H9 (cell line): ENCODE results near the gene KANK4. TPM values are rescaled to one million over a fixed set of nuclear protein-coding genes. Genes with fewer than 3 reads are reported as not detected.

Experiments
- DNase-seq: peaks from one replicate; pipeline ENCODE4 v3.0.0-alpha.2; 2017
- H2AFZ ChIP-seq: one replicate; pipeline ENCODE4 v1.6.1; 2013; ENCODE audit warnings: mild to moderate bottlenecking, low read length, control low read depth, moderate library complexity
- H2AK5ac ChIP-seq: 2 replicates; pipeline ENCODE4 v1.6.1; 2013; ENCODE audit warnings: low read length, control low read depth, mixed read lengths; ENCODE audit not compliant: insufficient read length
- H2BK120ac ChIP-seq: one replicate; pipeline ENCODE4 v1.6.1; 2013; ENCODE audit warnings: low read depth, mild to moderate bottlenecking, low read length, control low read depth, inconsistent platforms; ENCODE audit not compliant: poor library complexity, severe bottlenecking
- H2BK12ac ChIP-seq: 2 replicates; pipeline ENCODE4 v1.6.1; 2013; ENCODE audit warnings: low read length, control low read depth, mixed read lengths, low read depth; ENCODE audit not compliant: insufficient read length
- H2BK15ac ChIP-seq: 2 replicates; pipeline ENCODE4 v1.6.1; 2013; ENCODE audit warnings: low read depth, low read length, control low read depth
- H2BK20ac ChIP-seq: one replicate; pipeline ENCODE4 v1.6.1; 2013; ENCODE audit warnings: low read depth, mild to moderate bottlenecking, low read length, control low read depth, inconsistent platforms; ENCODE audit not compliant: poor library complexity, severe bottlenecking
- H2BK5ac ChIP-seq: 2 replicates; pipeline ENCODE4 v1.6.1; 2013; ENCODE audit warnings: low read length, control low read depth, mixed read lengths; ENCODE audit not compliant: insufficient read length
- H3K14ac ChIP-seq: 2 replicates; pipeline ENCODE4 v1.6.1; 2013; ENCODE audit warnings: low read length, control low read depth; ENCODE audit not compliant: insufficient read depth
- H3K18ac ChIP-seq: 2 replicates; pipeline ENCODE4 v1.6.1; 2013; ENCODE audit warnings: low read depth, mild to moderate bottlenecking, mixed read lengths, low read length, control low read depth; ENCODE audit not compliant: insufficient read length
- H3K23ac ChIP-seq: 2 replicates; pipeline ENCODE4 v1.6.1; 2013; ENCODE audit warnings: low read length, control low read depth, mixed read lengths, low read depth; ENCODE audit not compliant: insufficient read length
- H3K23me2 ChIP-seq: 2 replicates; pipeline ENCODE4 v1.6.1; 2013; ENCODE audit warnings: low read depth, mild to moderate bottlenecking, mixed read lengths, low read length, control low read depth; ENCODE audit not compliant: insufficient read length, poor library complexity, severe bottlenecking
- H3K27ac ChIP-seq: 2 replicates; pipeline ENCODE4 v1.5.1; 2013; ENCODE audit warnings: low read length, control low read depth, mixed read lengths, low read depth; ENCODE audit not compliant: insufficient read length
- H3K27me3 ChIP-seq: 2 replicates; pipeline ENCODE4 v1.6.1; 2013; ENCODE audit warnings: low read length, control low read depth, inconsistent platforms; ENCODE audit not compliant: insufficient read depth
- H3K4ac ChIP-seq: 2 replicates; pipeline ENCODE4 v1.6.1; 2013; ENCODE audit warnings: low read depth, mild to moderate bottlenecking, control low read depth, inconsistent platforms, low read length, moderate library complexity
- H3K4me1 ChIP-seq: 2 replicates; pipeline ENCODE4 v1.6.1; 2013; ENCODE audit warnings: low read length, control low read depth, inconsistent platforms; ENCODE audit not compliant: insufficient read depth
- H3K4me2 ChIP-seq: 2 replicates; pipeline ENCODE4 v1.6.1; 2013; ENCODE audit warnings: low read length, control low read depth, mixed read lengths; ENCODE audit not compliant: insufficient read length, insufficient read depth
- H3K56ac ChIP-seq: 2 replicates; pipeline ENCODE4 v1.6.1; 2013; ENCODE audit warnings: low read depth, mild to moderate bottlenecking, mixed read lengths, low read length, control low read depth; ENCODE audit not compliant: insufficient read length
- H3K79me1 ChIP-seq: 2 replicates; pipeline ENCODE4 v1.6.1; 2013; ENCODE audit warnings: low read depth, mild to moderate bottlenecking, moderate library complexity, low read length, control low read depth, inconsistent platforms; ENCODE audit not compliant: insufficient read depth, poor library complexity, severe bottlenecking
- H3K79me2 ChIP-seq: 2 replicates; pipeline ENCODE4 v1.6.1; 2013; ENCODE audit warnings: low read length, control low read depth, inconsistent platforms; ENCODE audit not compliant: insufficient read depth
- H3K9ac ChIP-seq: 2 replicates; pipeline ENCODE4 v1.6.1; 2013; ENCODE audit warnings: low read length, control low read depth, mixed read lengths; ENCODE audit not compliant: insufficient read length; ENCODE audit errors: extremely low read depth
- H3K9me3 ChIP-seq: one replicate; pipeline ENCODE4 v1.6.1; 2013; ENCODE audit warnings: low read depth, low read length, inconsistent platforms; ENCODE audit not compliant: control insufficient read depth
- H3T11ph ChIP-seq: one replicate; pipeline ENCODE4 v1.6.1; 2013; ENCODE audit warnings: mild to moderate bottlenecking, low read length, control low read depth, inconsistent platforms
- H4K20me1 ChIP-seq: one replicate; pipeline ENCODE4 v1.6.1; 2013; ENCODE audit not compliant: control insufficient read depth, insufficient read length, insufficient read depth
- H4K5ac ChIP-seq: 2 replicates; pipeline ENCODE4 v1.6.1; 2013; ENCODE audit warnings: low read depth, mild to moderate bottlenecking, mixed read lengths, low read length, control low read depth; ENCODE audit not compliant: insufficient read length
- H4K8ac ChIP-seq: replicated peaks from 2 replicates; pipeline ENCODE4 v1.6.1; 2013; ENCODE audit warnings: low read length, control low read depth, mixed read lengths, low read depth; ENCODE audit not compliant: insufficient read length
- H4K91ac ChIP-seq: 2 replicates; pipeline ENCODE4 v1.6.1; 2013; ENCODE audit warnings: low read depth, mild to moderate bottlenecking, moderate library complexity, mixed read lengths, low read length, control low read depth; ENCODE audit not compliant: insufficient read length
- H3K27ac Mint-ChIP-seq, 3 experiments: 2 replicates in 2 of 3; 3 replicates in 1 of 3; pipeline ENCODE4 v1.8.0; 2020 to 2021; ENCODE audit warnings: mixed read lengths in 3 of 3, mild to moderate bottlenecking in 1 of 3, moderate library complexity in 1 of 3
- H3K27me3 Mint-ChIP-seq: 2 replicates; pipeline ENCODE4 v1.8.0; 2021; ENCODE audit warnings: low read depth, mild to moderate bottlenecking, moderate library complexity, mixed read lengths
- H3K36me3 Mint-ChIP-seq, 3 experiments: 2 replicates in 2 of 3; 3 replicates in 1 of 3; pipeline ENCODE4 v1.8.0; 2020 to 2021; ENCODE audit warnings: low read depth in 3 of 3, mixed read lengths in 3 of 3; ENCODE audit not compliant: insufficient read depth in 1 of 3
- H3K4me1 Mint-ChIP-seq, 2 experiments: 2 replicates each; pipeline ENCODE4 v1.8.0; 2020; ENCODE audit warnings: mixed read lengths in 2 of 2
- H3K4me3 Mint-ChIP-seq, 2 experiments: 2 replicates in 1 of 2; 3 replicates in 1 of 2; pipeline ENCODE4 v1.8.0; 2020 to 2021; ENCODE audit warnings: mild to moderate bottlenecking in 2 of 2, mixed read lengths in 2 of 2, moderate library complexity in 1 of 2
- H3K9me3 Mint-ChIP-seq, 2 experiments: 2 replicates in 1 of 2; 3 replicates in 1 of 2; pipeline ENCODE4 v1.8.0; 2020; ENCODE audit warnings: mild to moderate bottlenecking in 2 of 2, mixed read lengths in 2 of 2, moderate library complexity in 1 of 2
- CTCF ChIP-seq: fragments of 200-600 bp; sonication (generic); conservative IDR thresholded peaks from 3 replicates; pipeline ENCODE4 v1.8.0; 2021; ENCODE audit warnings: antibody characterized with exemption, mild to moderate bottlenecking
- WGBS: extraction: QIAGEN DNeasy Blood & Tissue Kit; methylation state at CpG from one replicate; pipeline ENCODE4 v1.1.7; 2013; ENCODE audit warnings: missing lambda C conversion rate, low lambda C conversion rate, mixed read lengths; ENCODE audit not compliant: insufficient read length; ENCODE audit errors: extremely low coverage; 5-methylcytosine and 5-hydroxymethylcytosine counted together
- total RNA-seq: library from RNA; stranded (reverse); gene quantifications from 2 replicates; pipeline ENCODE4 v1.2.1, GENCODE V29; 2021

Gene KANK4
- total RNA-seq, 1 experiment from 2014 or later: 0.15 TPM

GRCh38 chr1:62194651-62195544 lies 124.3 kb downstream of the KANK4 start, which contains the start of gene L1TD1:
Gene L1TD1 (plus strand): TSS chr1:62194849. CDS start chr1:62206629, 11,780 bp downstream.
- Histone ChIP-seq H4K91ac (peak within 1 kb of the TSS; percentile 90), H2BK20ac (no peak within 1 kb of the TSS), H3K27me3 (no peaks in the 10 kb centered on the region), H3K79me2 (peaks cover 40% of the 10 kb centered on the region; the same call in 1 of the 2 replicates), H3K27ac (peak within 1 kb of the TSS; percentile 94), H2AK5ac (no peak within 1 kb of the TSS), H3K23me2 (peaks cover 21% of the 10 kb centered on the region), H4K8ac (no peak within 1 kb of the TSS), H3K23ac (no peak within 1 kb of the TSS), H2BK12ac (no peak within 1 kb of the TSS), H4K5ac (no peak within 1 kb of the TSS), H3K4me1 (no peaks in the 10 kb centered on the region; the same call in 1 of the 2 replicates), H3K56ac (no peak within 1 kb of the TSS), H3K9me3 (no peaks in the 10 kb centered on the region), H3K79me1 (no peaks in the 10 kb centered on the region), H2BK5ac (peak within 1 kb of the TSS; percentile 96), H2BK15ac (no peak within 1 kb of the TSS), H3K18ac (peak within 1 kb of the TSS; percentile 97), H2BK120ac (peak within 1 kb of the TSS; percentile 29), H3K14ac (peak within 1 kb of the TSS; percentile 99), H3K9ac (peak within 1 kb of the TSS; percentile 98), H3K4ac (peak within 1 kb of the TSS; percentile 89), H4K20me1 (no peaks in the 10 kb centered on the region), H2AFZ (no peak within 1 kb of the TSS), H3T11ph (no peak within 1 kb of the TSS), H3K4me2 (peak within 1 kb of the TSS; percentile 97)
- no CpG with 5 or more reads among the region's 55 CpGs for WGBS
- peak; percentile 96 for DNase-seq
- TF ChIP-seq CTCF: no peak
- Mint-ChIP-seq H3K4me1 (peaks cover 32 to 56% of the 10 kb centered on the region in 2 experiments), H3K36me3 (peaks cover 30 to 49% (median 44%) of the 10 kb centered on the region in 3 experiments), H3K27me3 (peaks cover 2% of the 10 kb centered on the region; the same call in 1 of the 2 replicates), H3K9me3 (peaks cover 4 to 5% of the 10 kb centered on the region in 2 experiments; a peak in 3 of 5 replicates), H3K4me3 (peak within 1 kb of the TSS; percentile 93 to 96), H3K27ac (peak within 1 kb of the TSS; percentile 99)
